SK-N-SH (cell line): ENCODE data around the gene STIM1. TPM values are rescaled to one million over a fixed set of nuclear protein-coding genes. Genes with fewer than 3 reads are reported as not detected.

Experiments used
- CTCF ChIA-PET: fragments of 300-600, 350-600 bp; formaldehyde crosslinking; extraction: SDS; loops from one replicate; lab custom pipeline; 2021; lab: Yijun Ruan, JAX
- POLR2A ChIA-PET: fragments of 350-600 bp; sonication (Branson Sonifier 250); formaldehyde crosslinking; extraction: SDS; loops from one replicate; lab custom pipeline; 2020; ENCODE audit warnings: antibody characterized with exemption, inconsistent platforms; lab: Yijun Ruan, JAX
- DNase-seq: peaks from one replicate; pipeline ENCODE4 v3.0.0; 2012
- H2AFZ ChIP-seq: fragments of 200-600 bp; sonication (generic); 2 replicates; pipeline ENCODE4 v1.8.1; 2016; ENCODE audit warnings: antibody characterized with exemption, mild to moderate bottlenecking, low read depth
- H3F3A ChIP-seq: fragments of 200-600 bp; sonication (generic); replicated peaks from 2 replicates; pipeline ENCODE3; 2016; ENCODE audit warnings: antibody characterized with exemption, mild to moderate bottlenecking; ENCODE audit not compliant: insufficient read depth
- H3K27ac ChIP-seq, 2 experiments: fragments of 200-500 bp in 1 of 2; fragments of 200-600 bp in 1 of 2; sonication (Bioruptor generic) in 1 of 2; sonication (generic), shearing (Covaris generic) in 1 of 2; 2 replicates each; pipeline versions ENCODE4 v1.5.1 to v1.6.1; 2014 to 2016; ENCODE audit warnings: low read depth in 2 of 2, inconsistent platforms in 1 of 2, low read length in 1 of 2, mild to moderate bottlenecking in 1 of 2, mixed read lengths in 1 of 2
- H3K27me3 ChIP-seq: fragments of 200-600 bp; sonication (generic), shearing (Covaris generic); 2 replicates; pipeline ENCODE4 v1.6.1; 2016; ENCODE audit warnings: mixed run types; ENCODE audit not compliant: insufficient read depth
- H3K36me3 ChIP-seq, 2 experiments: fragments of 200-500 bp in 1 of 2; fragments of 200-600 bp in 1 of 2; sonication (Bioruptor generic) in 1 of 2; sonication (generic) in 1 of 2; replicated peaks in 1 of 2; 2 replicates each; pipeline versions ENCODE3 to v1.5.1; 2014 to 2016; ENCODE audit warnings: low read length in 1 of 2, mild to moderate bottlenecking in 1 of 2; ENCODE audit not compliant: insufficient read depth in 2 of 2, control insufficient read depth in 1 of 2
- H3K4me1 ChIP-seq, 2 experiments: fragments of 200-500 bp in 1 of 2; fragments of 200-600 bp in 1 of 2; sonication (Bioruptor generic) in 1 of 2; sonication (generic), shearing (Covaris generic) in 1 of 2; 2 replicates each; pipeline versions ENCODE4 v1.5.1 to v1.6.1; 2014 to 2016; ENCODE audit warnings: low read depth in 1 of 2, low read length in 1 of 2, mixed run types in 1 of 2; ENCODE audit not compliant: insufficient read depth in 2 of 2, control insufficient read depth in 1 of 2
- H3K4me2 ChIP-seq: fragments of 200-600 bp; sonication (generic), shearing (Covaris generic); 2 replicates; pipeline ENCODE4 v1.6.1; 2017; ENCODE audit warnings: mixed run types
- H3K4me3 ChIP-seq, 2 experiments: fragments of 200-500 bp in 1 of 2; fragments of 200-600 bp in 1 of 2; sonication (Bioruptor generic) in 1 of 2; sonication (generic), shearing (Covaris generic) in 1 of 2; 2 replicates each; pipeline versions ENCODE4 v1.5.1 to v1.8.1; 2014 to 2016; ENCODE audit warnings: low read depth in 2 of 2, inconsistent platforms in 1 of 2, low read length in 1 of 2, mild to moderate bottlenecking in 1 of 2, mixed read lengths in 1 of 2, moderate library complexity in 1 of 2
- H3K79me2 ChIP-seq: fragments of 200-600 bp; sonication (generic); 2 replicates; pipeline ENCODE4 v1.8.1; 2017; ENCODE audit warnings: mild to moderate bottlenecking; ENCODE audit not compliant: insufficient read depth
- H3K9ac ChIP-seq: fragments of 200-600 bp; sonication (generic); 2 replicates; pipeline ENCODE4 v1.6.1; 2017; ENCODE audit warnings: mixed run types
- H3K9me2 ChIP-seq: fragments of 200-600 bp; sonication (generic); 2 replicates; pipeline ENCODE4 v1.6.1; 2017; ENCODE audit warnings: mixed run types
- H3K9me3 ChIP-seq: fragments of 200-600 bp; sonication (generic); 2 replicates; pipeline ENCODE4 v1.6.1; 2017; ENCODE audit warnings: mixed run types, mild to moderate bottlenecking, moderate library complexity
- H4K20me1 ChIP-seq: fragments of 200-600 bp; sonication (generic); 2 replicates; pipeline ENCODE4 v1.6.1; 2017; ENCODE audit warnings: mild to moderate bottlenecking, mixed run types; ENCODE audit not compliant: insufficient read depth
- CTCF ChIP-seq: fragments of 200-600 bp; sonication (generic); IDR thresholded peaks from 2 replicates; pipeline ENCODE4 v1.6.1; 2017; ENCODE audit warnings: antibody characterized with exemption, mild to moderate bottlenecking, moderate library complexity
- ELF1 ChIP-seq: IDR thresholded peaks from 2 replicates; pipeline ENCODE4 v1.4.0; 2012
- EZH2phosphoT487 ChIP-seq: fragments of 200-600 bp; sonication (generic); IDR thresholded peaks from 2 replicates; pipeline ENCODE4 v1.6.1; 2017; ENCODE audit warnings: low read depth, mixed run types, mild to moderate bottlenecking, antibody characterized with exemption, moderate library complexity, borderline replicate concordance
- FOSL2 ChIP-seq: IDR thresholded peaks from 2 replicates; pipeline ENCODE4 v1.4.0; 2012; ENCODE audit warnings: low read depth, mild to moderate bottlenecking, moderate library complexity, borderline replicate concordance
- FOXM1 ChIP-seq: IDR thresholded peaks from 2 replicates; pipeline ENCODE4 v1.4.0; 2012; ENCODE audit warnings: low read depth, mild to moderate bottlenecking
- JUND ChIP-seq: IDR thresholded peaks from 2 replicates; pipeline ENCODE4 v1.4.0; 2012
- NRF1 ChIP-seq: IDR thresholded peaks from 2 replicates; pipeline ENCODE4 v1.6.1; 2012; ENCODE audit warnings: low read depth, mild to moderate bottlenecking, low read length
- PBX3 ChIP-seq: IDR thresholded peaks from 2 replicates; pipeline ENCODE4; 2012
- RCOR1 ChIP-seq: fragments of 150-350 bp; IDR thresholded peaks from 2 replicates; pipeline ENCODE4 v1.6.1; 2017; ENCODE audit warnings: antibody characterized with exemption, low read length
- RFX5 ChIP-seq: IDR thresholded peaks from 2 replicates; pipeline ENCODE4 v1.6.1; 2012; ENCODE audit warnings: mild to moderate bottlenecking, improper control_type of control experiment, low read length
- RXRA ChIP-seq: IDR thresholded peaks from 2 replicates; pipeline ENCODE4 v1.4.0; 2012; ENCODE audit warnings: low read depth, mild to moderate bottlenecking, borderline replicate concordance
- TCF12 ChIP-seq: IDR thresholded peaks from 2 replicates; pipeline ENCODE4 v1.4.0; 2012
- TEAD4 ChIP-seq: IDR thresholded peaks from 2 replicates; pipeline ENCODE4 v1.4.0; 2012; ENCODE audit warnings: mild to moderate bottlenecking, borderline replicate concordance; ENCODE audit not compliant: insufficient read depth
- USF2 ChIP-seq: fragments of 150-350 bp; IDR thresholded peaks from 2 replicates; pipeline ENCODE4 v1.6.1; 2017; ENCODE audit warnings: antibody characterized with exemption, low read length, low read depth, borderline replicate concordance
- YY1 ChIP-seq: IDR thresholded peaks from 2 replicates; pipeline ENCODE4 v1.4.0; 2012; ENCODE audit warnings: low read depth, mild to moderate bottlenecking
- WGBS: methylation state at CpG from one replicate; pipeline ENCODE4 v1.1.6; 2017; ENCODE audit warnings: low lambda C conversion rate; 5-methylcytosine and 5-hydroxymethylcytosine counted together
- polyA plus RNA-seq, 3 experiments: library from polyadenylated mRNA; depleted of rRNA; stranded (reverse); fragments of >200 nt; gene quantifications; 2 replicates each; pipeline ENCODE4 v1.2.3, GENCODE V29; 2012

STIM1 gene
- polyA plus RNA-seq, 1 of the 3 experiments (the other 2 are of a cell fraction): 29.5 TPM

GRCh38 chr11:3879967-3880542, 24.6 kb downstream of the STIM1 start (continued):
- no peak for TF ChIP-seq NRF1
- TF ChIP-seq TCF12: no peak
- no peak for TF ChIP-seq TEAD4
- no peak for TF ChIP-seq EZH2phosphoT487
- TF ChIP-seq JUND: no peak
- no peak for TF ChIP-seq FOSL2
- TF ChIP-seq FOXM1: no peak
- no peak for TF ChIP-seq ELF1
- no peak for TF ChIP-seq RCOR1

- Histone ChIP-seq H3K4me2 (0 out of 2 replicates have a peak overlapping the region, but pooled peaks have one; percentile 6), H3F3A (no peaks in the 10 kb centered on the region), H3K9me3 (no peaks in the 10 kb centered on the region), H3K4me1 (peaks cover 6 to 11% of the 10 kb centered on the region in 2 experiments; a peak in 2 of 4 replicates), H3K9me2 (no peaks in the 10 kb centered on the region), H3K4me3 (no peak overlapping the region), H3K27me3 (no peaks in the 10 kb centered on the region), H2AFZ (no peak overlapping the region), H4K20me1 (no peaks in the 10 kb centered on the region), H3K79me2 (peaks cover 10% of the 10 kb centered on the region), H3K27ac (peak overlapping the region in 1 of 2 experiments; percentile 16; a peak in 2 of 4 replicates), H3K9ac (no peak overlapping the region), H3K36me3 (no peaks in the 10 kb centered on the region)
- 61% methylated on average over 3 of the region's 3 CpGs for WGBS
- CTCF ChIA-PET: interaction anchor here (0.8 to 1.0 kb wide), 4 partner anchors 16 to 192 kb away, joined by 3 to 6 read pairs (median 4); partner anchors contain the start of gene STIM1
- TF ChIP-seq PBX3: peak; percentile 57
- TF ChIP-seq TEAD4: no peak
- TF ChIP-seq RXRA: no peak
- TF ChIP-seq FOSL2: 0 out of 2 replicates have a peak, but pooled peaks have one; percentile 9
- POLR2A ChIA-PET: no interaction called here
- no peak for DNase-seq
Measured at GRCh38 chr11:3880724-3881123, 25.3 kb downstream of the STIM1 start.

GRCh38 chr11:3882655-3883054, 27.2 kb downstream of the STIM1 start:
- no peak overlapping the region for H3K27ac ChIP-seq
- H3K79me2 ChIP-seq: peaks cover 10% of the 10 kb centered on the region
- H4K20me1 ChIP-seq: no peaks in the 10 kb centered on the region
- no peak for DNase-seq
- ChIA-PET POLR2A (no interaction called here), CTCF (interaction anchor here (1.1 kb wide), 1 partner anchor 20 kb away, joined by 3 read pairs; no protein-coding TSS in a partner anchor)
- no peak overlapping the region for H3K4me3 ChIP-seq
- H3K36me3 ChIP-seq: no peaks in the 10 kb centered on the region
- H3K27me3 ChIP-seq: no peaks in the 10 kb centered on the region
- no peak overlapping the region for H3K4me2 ChIP-seq
- no peaks in the 10 kb centered on the region for H3K9me2 ChIP-seq
- no peak overlapping the region for H3K9ac ChIP-seq
- H3F3A ChIP-seq: no peaks in the 10 kb centered on the region
- no peak for TF ChIP-seq ELF1
- TF ChIP-seq YY1: no peak
- 0 out of 2 replicates have a peak, but pooled peaks have one; percentile 9 for TF ChIP-seq CTCF
- no peak for TF ChIP-seq RFX5
- no peak for TF ChIP-seq USF2
- TF ChIP-seq, all 33 proteins: peak for 1
- Histone ChIP-seq H3K9me3 (no peaks in the 10 kb centered on the region), H3K4me1 (peaks cover 6 to 11% of the 10 kb centered on the region in 2 experiments; a peak in 2 of 4 replicates), H2AFZ (no peak overlapping the region)
